Measurements from ENCODE around the gene DPP6. TPM values are rescaled to one million over a fixed set of nuclear protein-coding genes. Genes with fewer than 3 reads are reported as not detected.

DPP6 gene
- total RNA-seq, 2 experiments from 2014 or later: not detected

- H3K27me3 Mint-ChIP-seq: no peaks in the 10 kb centered on the region
- intact Hi-C loops (cut with DNase I, micrococcal nuclease): no loop called here
- H3K27me3 ChIP-seq (ENCODE audit: control insufficient read depth in 1 of 2, insufficient read depth in 2 of 2, low read length in 2 of 2): no peaks in the 10 kb centered on the region
- no peak overlapping the region for H3K4me3 ChIP-seq (ENCODE audit: low read length)
- peaks cover 8% of the 10 kb centered on the region for H3K9me3 Mint-ChIP-seq
- no peak for DNase-seq
- POLR2A ChIA-PET: no interaction called here
- no peak for ATAC-seq (ENCODE audit: poor library complexity)
- H3K36me3 ChIP-seq (ENCODE audit: insufficient read depth, low read length): no peaks in the 10 kb centered on the region
- no peak overlapping the region for H3K4me3 Mint-ChIP-seq
- H3K4me1 Mint-ChIP-seq (ENCODE audit: low read depth): no peaks in the 10 kb centered on the region
- no peak overlapping the region for H3K27ac ChIP-seq (ENCODE audit: low read depth in 1 of 2, low read length in 2 of 2)
- CTCF ChIA-PET: no interaction called here
- peaks cover 0 to 3% of the 10 kb centered on the region in 2 experiments for H3K9me3 ChIP-seq (ENCODE audit: control insufficient read depth in 1 of 2, insufficient read depth in 1 of 2, low read length in 2 of 2)
- no peaks in the 10 kb centered on the region for H3K36me3 Mint-ChIP-seq (ENCODE audit: low read depth)
- TF ChIP-seq CTCF (IDR thresholded peaks at IDR 0.05): no peak
- H3K4me1 ChIP-seq (ENCODE audit: insufficient read depth, low read length): no peaks in the 10 kb centered on the region
- no peak overlapping the region for H3K27ac Mint-ChIP-seq
These were observed 477.9 kb downstream of the DPP6 start for GRCh38 chr7:154530136-154530535.

DNA sequence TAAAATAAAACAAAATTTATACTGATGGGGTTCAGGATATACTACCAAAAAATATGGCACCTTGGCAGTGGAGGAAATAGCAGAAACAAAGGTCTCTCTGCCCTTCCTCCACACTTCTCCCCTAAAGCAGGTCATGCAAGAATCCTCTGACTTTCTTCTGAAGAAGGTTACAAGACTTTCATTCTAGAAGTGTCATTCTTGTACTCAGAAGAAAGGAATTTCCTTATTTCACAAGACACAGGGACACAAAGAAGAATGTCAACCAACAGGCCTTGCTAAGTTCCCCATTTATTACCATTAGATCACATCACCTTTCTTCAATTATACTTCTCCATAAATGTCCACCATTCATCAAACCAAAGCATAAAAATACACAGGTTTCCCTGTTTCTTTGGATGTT, 480.6 kb downstream of the DPP6 start:
- H3K9me3 Mint-ChIP-seq: peaks cover 8% of the 10 kb centered on the region
- H3K4me3 ChIP-seq (ENCODE audit: low read length): no peak overlapping the region
- ATAC-seq (ENCODE audit: poor library complexity) (no peak), DNase-seq (no peak)
- POLR2A ChIA-PET: no interaction called here
- H3K27ac ChIP-seq (ENCODE audit: low read depth in 1 of 2, low read length in 2 of 2): no peak overlapping the region
- H3K36me3 Mint-ChIP-seq (ENCODE audit: low read depth): no peaks in the 10 kb centered on the region
- intact Hi-C loops (cut with DNase I, micrococcal nuclease): no loop called here
- no peak for TF ChIP-seq CTCF (IDR thresholded peaks at IDR 0.05)
- no peaks in the 10 kb centered on the region for H3K27me3 Mint-ChIP-seq
- peaks cover 0 to 3% of the 10 kb centered on the region in 2 experiments for H3K9me3 ChIP-seq (ENCODE audit: control insufficient read depth in 1 of 2, insufficient read depth in 1 of 2, low read length in 2 of 2)
- H3K27ac Mint-ChIP-seq: no peak overlapping the region
- H3K4me1 ChIP-seq (ENCODE audit: insufficient read depth, low read length): no peaks in the 10 kb centered on the region
- no peaks in the 10 kb centered on the region for H3K27me3 ChIP-seq (ENCODE audit: control insufficient read depth in 1 of 2, insufficient read depth in 2 of 2, low read length in 2 of 2)
- H3K4me3 Mint-ChIP-seq: no peak overlapping the region
- no peaks in the 10 kb centered on the region for H3K4me1 Mint-ChIP-seq (ENCODE audit: low read depth)
- CTCF ChIA-PET: no interaction called here
- no peaks in the 10 kb centered on the region for H3K36me3 ChIP-seq (ENCODE audit: insufficient read depth, low read length)

DNA sequence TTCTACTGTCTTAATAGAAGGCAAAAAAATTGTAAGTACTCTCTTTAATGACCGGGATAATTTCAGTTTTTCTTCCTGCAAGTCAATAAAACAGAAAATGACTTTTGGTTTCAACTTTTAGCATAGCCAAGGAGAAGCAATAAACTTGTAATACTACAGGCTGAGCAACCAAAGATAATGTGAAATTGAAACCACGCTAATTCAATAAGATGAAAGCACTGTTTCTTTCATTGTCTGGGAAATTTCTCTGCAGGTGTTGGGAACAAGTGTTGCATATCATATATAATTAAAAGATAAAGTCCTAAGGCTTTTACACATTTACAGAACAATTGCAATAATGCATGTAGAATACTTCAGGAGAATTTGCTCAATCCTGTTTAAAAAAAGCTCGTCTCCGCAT, 488.4 kb downstream of the DPP6 start:
- CTCF ChIA-PET: no interaction called here
- no peaks in the 10 kb centered on the region for H3K36me3 Mint-ChIP-seq (ENCODE audit: low read depth)
- intact Hi-C loops (cut with DNase I, micrococcal nuclease): no loop called here
- no peaks in the 10 kb centered on the region for H3K4me1 ChIP-seq (ENCODE audit: insufficient read depth, low read length)
- ATAC-seq (ENCODE audit: poor library complexity): no peak
- H3K27me3 ChIP-seq (ENCODE audit: control insufficient read depth in 1 of 2, insufficient read depth in 2 of 2, low read length in 2 of 2): no peaks in the 10 kb centered on the region
- peaks cover 6% of the 10 kb centered on the region for H3K4me1 Mint-ChIP-seq (ENCODE audit: low read depth)
- H3K27me3 Mint-ChIP-seq: no peaks in the 10 kb centered on the region
- H3K9me3 Mint-ChIP-seq: no peaks in the 10 kb centered on the region
- POLR2A ChIA-PET: no interaction called here
- TF ChIP-seq CTCF (IDR thresholded peaks at IDR 0.05): no peak
- no peak overlapping the region for H3K4me3 Mint-ChIP-seq
- no peaks in the 10 kb centered on the region for H3K36me3 ChIP-seq (ENCODE audit: insufficient read depth, low read length)
- H3K4me3 ChIP-seq (ENCODE audit: low read length): no peak overlapping the region
- peaks cover 0 to 4% of the 10 kb centered on the region in 2 experiments for H3K9me3 ChIP-seq (ENCODE audit: control insufficient read depth in 1 of 2, insufficient read depth in 1 of 2, low read length in 2 of 2)
- no peak overlapping the region for H3K27ac Mint-ChIP-seq
- no peak for DNase-seq
- H3K27ac ChIP-seq (ENCODE audit: low read depth in 1 of 2, low read length in 2 of 2): no peak overlapping the region

Measured in CD4-positive, alpha-beta T cell (primary cell).